IMR-90 (cell line): ENCODE measurements around the gene ABHD15. TPM values are rescaled to one million over a fixed set of nuclear protein-coding genes. Genes with fewer than 3 reads are reported as not detected.

ENCODE experiments used
- ATAC-seq: fragments of 200-7000 bp; cut with Tn5 transposase; 2 replicates; pipeline ENCODE4 v1.9.1; 2020; ENCODE audit warnings: low read depth, mild to moderate bottlenecking, moderate library complexity
- BruUV-seq: library from RNA; stranded (reverse); fragments of 400-500 nt; replicated peaks from 2 replicates; lab custom pipeline; 2021; lab: Mats Ljungman, UMichigan
- CTCF ChIA-PET: fragments of 300-600 bp; formaldehyde crosslinking; extraction: SDS; loops from one replicate; lab custom pipeline; 2021; ENCODE audit warnings: antibody characterized with exemption; lab: Yijun Ruan, JAX
- POLR2A ChIA-PET: fragments of 300-600 bp; sonication (Branson Sonifier 250); formaldehyde crosslinking; loops from one replicate; lab custom pipeline; 2022; ENCODE audit warnings: antibody characterized with exemption; ENCODE audit not compliant: unreplicated experiment; lab: Charles Lee
- DNase-seq: peaks from one replicate; pipeline ENCODE4 v3.0.0; 2013
- H2AFZ ChIP-seq: replicated peaks from 2 replicates; pipeline ENCODE3; 2013; ENCODE audit warnings: low read length, mild to moderate bottlenecking; ENCODE audit not compliant: poor library complexity
- H2AK5ac ChIP-seq: 2 replicates; pipeline ENCODE4 v1.6.1; 2013; ENCODE audit warnings: low read depth, low read length, inconsistent platforms
- H2AK9ac ChIP-seq: replicated peaks from 2 replicates; pipeline ENCODE3; 2013; ENCODE audit warnings: mild to moderate bottlenecking, low read depth, low read length, moderate library complexity; ENCODE audit not compliant: poor library complexity
- H2BK120ac ChIP-seq: 2 replicates; pipeline ENCODE4 v1.6.1; 2013; ENCODE audit warnings: low read depth, low read length, inconsistent platforms
- H2BK15ac ChIP-seq: 3 replicates; pipeline ENCODE4 v1.6.1; 2013; ENCODE audit warnings: low read depth, low read length, inconsistent platforms
- H2BK20ac ChIP-seq: 2 replicates; pipeline ENCODE4 v1.6.1; 2013; ENCODE audit warnings: low read depth, mild to moderate bottlenecking, inconsistent platforms, low read length, moderate library complexity
- H2BK5ac ChIP-seq: 2 replicates; pipeline ENCODE4 v1.6.1; 2013; ENCODE audit warnings: mild to moderate bottlenecking, low read depth, low read length, inconsistent platforms; ENCODE audit not compliant: poor library complexity, severe bottlenecking
- H3K14ac ChIP-seq: replicated peaks from 2 replicates; pipeline ENCODE4 v1.6.1; 2013; ENCODE audit warnings: low read depth, low read length, inconsistent platforms
- H3K18ac ChIP-seq: 2 replicates; pipeline ENCODE4 v1.6.1; 2013; ENCODE audit warnings: low read depth, low read length, control low read depth
- H3K23ac ChIP-seq: 2 replicates; pipeline ENCODE4 v1.6.1; 2013; ENCODE audit warnings: low read depth, low read length, inconsistent platforms
- H3K27ac ChIP-seq: 2 replicates; pipeline ENCODE4 v1.5.1; 2013; ENCODE audit warnings: mild to moderate bottlenecking, control low read depth, low read length; ENCODE audit not compliant: insufficient read depth
- H3K27me3 ChIP-seq: 2 replicates; pipeline ENCODE4 v1.6.1; 2013; ENCODE audit warnings: low read length; ENCODE audit not compliant: control insufficient read depth, insufficient read depth
- H3K36me3 ChIP-seq: 2 replicates; pipeline ENCODE4 v1.6.1; 2013; ENCODE audit warnings: low read length, mixed read lengths; ENCODE audit not compliant: control insufficient read depth, insufficient read depth
- H3K4ac ChIP-seq: 2 replicates; pipeline ENCODE4 v1.6.1; 2013; ENCODE audit warnings: low read depth, low read length, inconsistent platforms
- H3K4me1 ChIP-seq: 2 replicates; pipeline ENCODE4 v1.6.1; 2013; ENCODE audit warnings: low read length, mixed read lengths; ENCODE audit not compliant: control insufficient read depth, insufficient read depth
- H3K4me2 ChIP-seq: 2 replicates; pipeline ENCODE4 v1.6.1; 2013; ENCODE audit warnings: low read depth, mild to moderate bottlenecking, control low read depth, low read length, moderate library complexity
- H3K4me3 ChIP-seq: 2 replicates; pipeline ENCODE4 v1.5.1; 2013; ENCODE audit warnings: low read depth, mild to moderate bottlenecking, control low read depth, low read length, moderate library complexity; ENCODE audit not compliant: insufficient read depth
- H3K56ac ChIP-seq: 2 replicates; pipeline ENCODE4 v1.6.1; 2013; ENCODE audit warnings: low read length, inconsistent platforms; ENCODE audit not compliant: insufficient read depth; ENCODE audit errors: extremely low read depth
- H3K79me1 ChIP-seq, 2 experiments: 2 replicates each; pipeline ENCODE4 v1.6.1; 2013; ENCODE audit warnings: low read length in 2 of 2, inconsistent platforms in 1 of 2, low read depth in 1 of 2
- H3K9ac ChIP-seq: 2 replicates; pipeline ENCODE4 v1.6.1; 2013; ENCODE audit warnings: low read depth, low read length, control low read depth
- H3K9me1 ChIP-seq: 2 replicates; pipeline ENCODE4 v1.6.1; 2013; ENCODE audit warnings: low read length, inconsistent platforms; ENCODE audit not compliant: insufficient read depth
- H3K9me3 ChIP-seq: 2 replicates; pipeline ENCODE4 v1.6.1; 2013; ENCODE audit warnings: low read length; ENCODE audit not compliant: control insufficient read depth, insufficient read depth
- H4K20me1 ChIP-seq: 2 replicates; pipeline ENCODE4 v1.6.1; 2013; ENCODE audit warnings: low read length, inconsistent platforms; ENCODE audit not compliant: insufficient read depth
- H4K5ac ChIP-seq: 2 replicates; pipeline ENCODE4 v1.6.1; 2013; ENCODE audit warnings: mild to moderate bottlenecking, low read depth, low read length, control low read depth
- H4K8ac ChIP-seq, 2 experiments: 2 replicates each; pipeline ENCODE4 v1.6.1; 2013; ENCODE audit warnings: low read depth in 2 of 2, low read length in 2 of 2, control low read depth in 1 of 2, inconsistent platforms in 1 of 2
- H4K91ac ChIP-seq: 2 replicates; pipeline ENCODE4 v1.6.1; 2013; ENCODE audit warnings: low read depth, low read length, inconsistent platforms; ENCODE audit not compliant: insufficient read depth
- BHLHE40 ChIP-seq: fragments of 150-350 bp; IDR thresholded peaks from 2 replicates; pipeline ENCODE4 v1.6.1; 2016; ENCODE audit warnings: mild to moderate bottlenecking, low read depth, low read length
- MAZ ChIP-seq: IDR thresholded peaks from 2 replicates; pipeline ENCODE4 v1.6.1; 2012; ENCODE audit warnings: low read depth, mild to moderate bottlenecking, low read length, improper control_type of control experiment, moderate library complexity, borderline replicate concordance
- WGBS, 2 experiments: methylation state at CpG; one replicate each; pipeline versions ENCODE4 v1.1.5 to v1.1.7; 2013; ENCODE audit warnings: missing lambda C conversion rate in 2 of 2; ENCODE audit not compliant: insufficient read length in 1 of 2; ENCODE audit errors: extremely low coverage in 2 of 2; 5-methylcytosine and 5-hydroxymethylcytosine counted together
- dilution Hi-C: fragments of 300-500 bp; cut with HindIII; formaldehyde crosslinking; loops from one replicate; pipeline ENCODE4 v1.14.3; 2018; ENCODE audit warnings: low sequenced_read_pairs; ENCODE audit not compliant: unreplicated experiment
- in situ Hi-C: fragments of 300-500 bp; cut with MboI; formaldehyde crosslinking; loops from 3 replicates; pipeline ENCODE4 v1.14.3; 2019; ENCODE audit warnings: low sequenced_read_pairs, inconsistent platforms, mixed read lengths
- intact Hi-C: fragments of 100-400 bp; cut with micrococcal nuclease; formaldehyde crosslinking; loops from 2 replicates; pipeline ENCODE4 v1.10.0; 2022
- polyA plus RNA-seq, 3 experiments: library from polyadenylated mRNA; depleted of rRNA; stranded (reverse); fragments of >200 nt; gene quantifications; 2 replicates each; pipeline ENCODE4 v1.2.3, GENCODE V29; 2012; ENCODE audit warnings: low replicate concordance in 1 of 3
- total RNA-seq: library from RNA; depleted of rRNA; stranded (reverse); fragments of >200 nt; gene quantifications from 2 replicates; pipeline ENCODE4 v1.2.3, GENCODE V29; 2012

ABHD15 gene
- total and polyA plus RNA-seq, 2 of the 4 experiments (the other 2 are of a cell fraction): 3.2 to 4.6 TPM

DNA sequence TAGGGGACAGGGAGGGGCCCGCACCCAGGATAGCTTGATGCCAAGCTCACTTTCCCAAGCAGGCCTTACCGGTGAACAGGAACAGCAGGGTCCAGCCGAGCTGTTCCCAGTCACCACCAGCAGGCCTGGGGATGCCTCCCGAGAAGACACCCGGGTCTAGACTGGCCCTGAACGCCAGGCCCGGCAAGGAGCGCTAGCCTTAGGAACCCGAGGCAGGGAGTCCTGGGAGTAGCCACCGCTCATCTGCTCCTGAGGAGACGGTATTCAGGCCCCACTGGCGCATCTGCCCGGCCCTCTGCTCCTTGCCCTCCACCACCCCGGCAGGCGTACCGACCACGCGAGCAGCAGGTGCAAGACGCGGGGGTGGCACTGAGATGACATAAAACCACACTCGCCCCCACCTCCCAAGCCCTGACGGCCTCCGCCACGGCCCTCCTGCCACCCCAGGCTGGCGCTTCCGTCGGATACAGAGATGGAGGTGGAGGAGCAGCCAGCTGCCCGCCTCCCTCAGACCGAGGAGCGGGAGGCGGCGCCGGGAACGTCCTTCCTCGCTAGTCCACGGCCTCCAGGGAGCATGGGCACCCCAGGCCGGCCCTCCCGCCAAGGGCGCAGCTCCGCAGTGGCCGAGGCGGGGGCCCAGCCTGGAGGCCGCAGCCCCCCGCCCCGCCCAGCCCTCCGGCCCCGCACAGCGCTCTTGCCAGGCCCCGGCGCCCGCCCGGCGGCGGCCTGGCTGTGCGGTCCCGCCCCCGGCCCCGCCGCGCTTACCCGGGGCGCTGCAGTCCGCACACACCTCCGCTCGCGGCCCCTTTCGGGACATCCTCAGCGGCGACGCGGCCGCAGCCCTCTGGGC, 21.9 kb upstream of the ABHD15 start:
- peaks cover 44% of the 10 kb centered on the region for H3K4me1 ChIP-seq
- CTCF ChIA-PET: interaction anchor here (1.1 kb wide), 1 partner anchor 16 kb away, joined by 3 read pairs; no protein-coding TSS in a partner anchor
- POLR2A ChIA-PET: no interaction called here

More for the DNA sequence above, 21.9 kb upstream of the ABHD15 start:
- Histone ChIP-seq H4K5ac (no peak overlapping the region), H3K79me1 (peaks cover 26 to 63% of the 10 kb centered on the region in 2 experiments), H2BK20ac (no peak overlapping the region), H2BK120ac (no peak overlapping the region), H3K36me3 (no peaks in the 10 kb centered on the region), H2AFZ (peak overlapping the region; percentile 80), H3K27me3 (no peaks in the 10 kb centered on the region), H2BK5ac (peak overlapping the region; percentile 43), H3K27ac (peak overlapping the region; percentile 59), H3K4me2 (peak overlapping the region; percentile 92), H3K9me3 (no peaks in the 10 kb centered on the region), H3K18ac (no peak overlapping the region), H2AK9ac (peak overlapping the region; percentile 93), H3K4ac (peak overlapping the region; percentile 77), H3K9me1 (peaks cover 25% of the 10 kb centered on the region), H3K9ac (peak overlapping the region; percentile 76), H4K91ac (peak overlapping the region; percentile 21; the same call in 1 of the 2 replicates), H3K23ac (peak overlapping the region; percentile 79), H2BK15ac (no peak overlapping the region), H4K8ac (peak overlapping the region in 1 of 2 experiments; percentile 30; a peak in 2 of 4 replicates), H4K20me1 (peaks cover 56% of the 10 kb centered on the region), H3K56ac (0 out of 2 replicates have a peak overlapping the region, but pooled peaks have one; percentile 18), H3K4me3 (peak overlapping the region; percentile 85), H2AK5ac (peak overlapping the region; percentile 73), H3K14ac (peak overlapping the region; percentile 77)
- in situ Hi-C loops (no loop called here), dilution Hi-C loops (no loop called here), intact Hi-C loops (loop anchor here (1.0 kb wide), 2 partner anchors 8 to 294 kb away; partner anchors contain the start of gene NUFIP2)
- TF ChIP-seq BHLHE40 (peak; percentile 23; the same call in 1 of the 2 replicates), MAZ (no peak)
- ATAC-seq (peak; percentile 8), DNase-seq (peak; percentile 29)
- BruUV-seq: no TSS peak
- WGBS, 2 experiments: 1% methylated on average over 16 of the region's 72 CpGs; no CpG with 5 or more reads in 1 of the 2 experiments
